HEK293 (cell line): ENCODE data around the gene VPREB1.

Source experiments
- CTCF ChIA-PET: fragments of 350-600 bp; formaldehyde crosslinking; extraction: SDS; loops from one replicate; lab custom pipeline; 2021; ENCODE audit warnings: antibody characterized with exemption; lab: Yijun Ruan, JAX
- POLR2A ChIA-PET: fragments of 300-600 bp; formaldehyde crosslinking; extraction: SDS; loops from one replicate; lab custom pipeline; 2020; ENCODE audit warnings: antibody characterized with exemption, inconsistent platforms; lab: Yijun Ruan, JAX
- H3K27ac ChIP-seq: fragments of 200-500 bp; sonication (Bioruptor generic); 2 replicates; pipeline ENCODE4 v1.5.1; 2014; ENCODE audit warnings: low read depth, low read length, control low read depth, inconsistent platforms; ENCODE audit errors: extremely low read depth
- H3K36me3 ChIP-seq, 2 experiments: fragments of 200-500 bp in 1 of 2; sonication (Bioruptor generic) in 1 of 2; 1 replicate in 1 of 2; 2 replicates in 1 of 2; pipeline ENCODE4 v1.5.1; 2014 to 2017; ENCODE audit warnings: inconsistent platforms in 2 of 2, low read length in 2 of 2; ENCODE audit not compliant: control insufficient read depth in 2 of 2, insufficient read depth in 1 of 2
- H3K4me1 ChIP-seq: fragments of 200-500 bp; sonication (Bioruptor generic); 2 replicates; pipeline ENCODE4 v1.5.1; 2014; ENCODE audit warnings: mild to moderate bottlenecking, low read length, inconsistent platforms; ENCODE audit not compliant: control insufficient read depth, insufficient read depth
- H3K4me3 ChIP-seq: 2 replicates; pipeline ENCODE4 v1.5.1; 2011; ENCODE audit warnings: low read depth, mild to moderate bottlenecking, control low read depth, low read length, moderate library complexity
- H3K9me3 ChIP-seq: fragments of 200-500 bp; sonication (Bioruptor generic); 2 replicates; pipeline ENCODE4 v1.5.1; 2014; ENCODE audit warnings: low read depth, low read length, inconsistent platforms; ENCODE audit not compliant: control insufficient read depth, insufficient read depth
- HOXA7 ChIP-seq: sonication (generic); formaldehyde crosslinking; IDR thresholded peaks from 2 replicates; pipeline ENCODE4 v1.8.1; 2022; ENCODE audit warnings: missing genetic modification reagents, borderline replicate concordance
- HOXC10 ChIP-seq: sonication (generic); formaldehyde crosslinking; IDR thresholded peaks from 2 replicates; pipeline ENCODE4 v1.8.1; 2023; ENCODE audit warnings: mild to moderate bottlenecking, missing genetic modification reagents
- KLF7 ChIP-seq: fragments of 450-650 bp; formaldehyde crosslinking; IDR thresholded peaks from 2 replicates; pipeline ENCODE4 v1.5.1; 2016; ENCODE audit warnings: missing biosample characterization, missing genetic modification characterization, borderline replicate concordance
- SALL2 ChIP-seq: fragments of 450-650 bp; formaldehyde crosslinking; IDR thresholded peaks from 2 replicates; pipeline ENCODE4 v1.5.0; 2017; ENCODE audit warnings: missing biosample characterization, mild to moderate bottlenecking, missing genetic modification characterization, borderline replicate concordance
- SP7 ChIP-seq: fragments of 450-650 bp; formaldehyde crosslinking; IDR thresholded peaks from 2 replicates; pipeline ENCODE4 v1.5.1; 2016; ENCODE audit warnings: missing biosample characterization, missing genetic modification characterization
- TCF7L2 ChIP-seq: IDR thresholded peaks from 2 replicates; pipeline ENCODE4 v1.6.1; 2011; ENCODE audit warnings: low read depth, mild to moderate bottlenecking, inconsistent platforms, low read length, moderate library complexity, borderline replicate concordance
- ZBTB8A ChIP-seq: fragments of 450-650 bp; formaldehyde crosslinking; IDR thresholded peaks from 2 replicates; pipeline ENCODE4 v1.5.1; 2016; ENCODE audit warnings: missing biosample characterization, missing genetic modification characterization
- ZNF140 ChIP-seq: fragments of 450-650 bp; formaldehyde crosslinking; IDR thresholded peaks from 2 replicates; pipeline ENCODE4 v1.5.1; 2016; ENCODE audit warnings: missing biosample characterization, missing genetic modification characterization
- ZNF169 ChIP-seq: fragments of 450-650 bp; formaldehyde crosslinking; IDR thresholded peaks from 2 replicates; pipeline ENCODE4 v1.5.1; 2016; ENCODE audit warnings: missing biosample characterization, missing genetic modification characterization
- ZNF2 ChIP-seq: fragments of 450-650 bp; formaldehyde crosslinking; IDR thresholded peaks from 2 replicates; pipeline ENCODE4 v1.5.1; 2016; ENCODE audit warnings: missing biosample characterization, missing genetic modification characterization
- ZNF214 ChIP-seq: fragments of 450-650 bp; formaldehyde crosslinking; IDR thresholded peaks from 2 replicates; pipeline ENCODE4 v1.5.1; 2017; ENCODE audit warnings: missing biosample characterization, mild to moderate bottlenecking, missing genetic modification characterization, borderline replicate concordance
- ZNF248 ChIP-seq: fragments of 450-650 bp; formaldehyde crosslinking; IDR thresholded peaks from 2 replicates; pipeline ENCODE4 v1.5.1; 2017; ENCODE audit warnings: missing biosample characterization, missing genetic modification characterization
- ZNF302 ChIP-seq: fragments of 450-650 bp; formaldehyde crosslinking; IDR thresholded peaks from 2 replicates; pipeline ENCODE4 v1.5.1; 2016; ENCODE audit warnings: missing biosample characterization, missing genetic modification characterization, low read depth
- ZNF416 ChIP-seq: fragments of 450-650 bp; formaldehyde crosslinking; IDR thresholded peaks from 2 replicates; pipeline ENCODE4 v1.5.1; 2016; ENCODE audit warnings: missing biosample characterization, missing genetic modification characterization
- ZNF514 ChIP-seq: fragments of 450-650 bp; formaldehyde crosslinking; IDR thresholded peaks from 2 replicates; pipeline ENCODE4 v1.5.1; 2016; ENCODE audit warnings: missing biosample characterization, missing genetic modification characterization
- ZNF623 ChIP-seq: fragments of 450-650 bp; formaldehyde crosslinking; IDR thresholded peaks from 2 replicates; pipeline ENCODE4 v1.5.1; 2016; ENCODE audit warnings: missing biosample characterization, missing genetic modification characterization
- ZNF664 ChIP-seq: fragments of 450-650 bp; formaldehyde crosslinking; IDR thresholded peaks from 2 replicates; pipeline ENCODE4 v1.5.1; 2016; ENCODE audit warnings: missing biosample characterization, missing genetic modification characterization
- TF ChIP-seq, protein P1 (sequence below): fragments of 450-650 bp; formaldehyde crosslinking; IDR thresholded peaks from 2 replicates; pipeline ENCODE4 v1.5.1; 2016; ENCODE audit warnings: missing biosample characterization, missing genetic modification characterization, low read depth
- TF ChIP-seq, protein P2 (sequence below): fragments of 450-650 bp; formaldehyde crosslinking; IDR thresholded peaks from 2 replicates; pipeline ENCODE4 v1.5.1; 2016; ENCODE audit warnings: missing biosample characterization, missing genetic modification characterization
- TF ChIP-seq, protein P3 (sequence below): fragments of 450-650 bp; formaldehyde crosslinking; IDR thresholded peaks from 2 replicates; pipeline ENCODE4 v1.5.1; 2016; ENCODE audit warnings: missing biosample characterization, missing genetic modification characterization
- TF ChIP-seq, protein P4 (sequence below): fragments of 450-650 bp; formaldehyde crosslinking; IDR thresholded peaks from 2 replicates; pipeline ENCODE4 v1.5.1; 2017; ENCODE audit warnings: missing biosample characterization, missing genetic modification characterization
- TF ChIP-seq, protein P5 (sequence below): fragments of 450-650 bp; formaldehyde crosslinking; IDR thresholded peaks from 2 replicates; pipeline ENCODE4 v1.5.1; 2016; ENCODE audit warnings: missing biosample characterization, missing genetic modification characterization
- TF ChIP-seq, protein P6 (sequence below): fragments of 450-650 bp; formaldehyde crosslinking; IDR thresholded peaks from 2 replicates; pipeline ENCODE4 v1.5.1; 2016; ENCODE audit warnings: missing biosample characterization, missing genetic modification characterization

Gene VPREB1

DNA sequence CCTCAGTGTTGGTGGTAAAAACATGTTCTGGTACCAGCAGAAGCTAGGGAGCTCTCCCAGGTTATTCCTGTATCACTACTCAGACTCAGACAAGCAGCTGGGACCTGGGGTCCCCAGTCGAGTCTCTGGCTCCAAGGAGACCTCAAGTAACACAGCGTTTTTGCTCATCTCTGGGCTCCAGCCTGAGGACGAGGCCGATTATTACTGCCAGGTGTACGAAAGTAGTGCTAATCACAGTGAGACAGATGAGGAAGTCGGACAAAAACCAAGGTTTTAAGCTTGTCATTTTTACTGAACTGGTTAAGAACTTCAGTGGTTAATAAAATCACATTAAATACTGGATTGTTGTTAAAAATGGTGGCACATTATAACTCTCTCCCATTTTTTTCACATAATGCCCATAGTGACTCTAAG lies 42.6 kb upstream of the VPREB1 start (continued):
- TF ChIP-seq, protein P1, sequence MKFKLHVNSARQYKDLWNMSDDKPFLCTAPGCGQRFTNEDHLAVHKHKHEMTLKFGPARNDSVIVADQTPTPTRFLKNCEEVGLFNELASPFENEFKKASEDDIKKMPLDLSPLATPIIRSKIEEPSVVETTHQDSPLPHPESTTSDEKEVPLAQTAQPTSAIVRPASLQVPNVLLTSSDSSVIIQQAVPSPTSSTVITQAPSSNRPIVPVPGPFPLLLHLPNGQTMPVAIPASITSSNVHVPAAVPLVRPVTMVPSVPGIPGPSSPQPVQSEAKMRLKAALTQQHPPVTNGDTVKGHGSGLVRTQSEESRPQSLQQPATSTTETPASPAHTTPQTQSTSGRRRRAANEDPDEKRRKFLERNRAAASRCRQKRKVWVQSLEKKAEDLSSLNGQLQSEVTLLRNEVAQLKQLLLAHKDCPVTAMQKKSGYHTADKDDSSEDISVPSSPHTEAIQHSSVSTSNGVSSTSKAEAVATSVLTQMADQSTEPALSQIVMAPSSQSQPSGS (tag by site-specific recombination): no peak
- TF ChIP-seq HOXC10: no peak
- TF ChIP-seq, protein P2, sequence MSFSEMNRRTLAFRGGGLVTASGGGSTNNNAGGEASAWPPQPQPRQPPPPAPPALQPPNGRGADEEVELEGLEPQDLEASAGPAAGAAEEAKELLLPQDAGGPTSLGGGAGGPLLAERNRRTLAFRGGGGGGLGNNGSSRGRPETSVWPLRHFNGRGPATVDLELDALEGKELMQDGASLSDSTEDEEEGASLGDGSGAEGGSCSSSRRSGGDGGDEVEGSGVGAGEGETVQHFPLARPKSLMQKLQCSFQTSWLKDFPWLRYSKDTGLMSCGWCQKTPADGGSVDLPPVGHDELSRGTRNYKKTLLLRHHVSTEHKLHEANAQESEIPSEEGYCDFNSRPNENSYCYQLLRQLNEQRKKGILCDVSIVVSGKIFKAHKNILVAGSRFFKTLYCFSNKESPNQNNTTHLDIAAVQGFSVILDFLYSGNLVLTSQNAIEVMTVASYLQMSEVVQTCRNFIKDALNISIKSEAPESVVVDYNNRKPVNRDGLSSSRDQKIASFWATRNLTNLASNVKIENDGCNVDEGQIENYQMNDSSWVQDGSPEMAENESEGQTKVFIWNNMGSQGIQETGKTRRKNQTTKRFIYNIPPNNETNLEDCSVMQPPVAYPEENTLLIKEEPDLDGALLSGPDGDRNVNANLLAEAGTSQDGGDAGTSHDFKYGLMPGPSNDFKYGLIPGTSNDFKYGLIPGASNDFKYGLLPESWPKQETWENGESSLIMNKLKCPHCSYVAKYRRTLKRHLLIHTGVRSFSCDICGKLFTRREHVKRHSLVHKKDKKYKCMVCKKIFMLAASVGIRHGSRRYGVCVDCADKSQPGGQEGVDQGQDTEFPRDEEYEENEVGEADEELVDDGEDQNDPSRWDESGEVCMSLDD: no peak
- TF ChIP-seq ZNF514 (tag by site-specific recombination): no peak
- TF ChIP-seq HOXA7 (CRISPR knock-in tag): no peak
- TF ChIP-seq ZNF416: no peak
- no peak for TF ChIP-seq SP7 (tag by site-specific recombination)
- TF ChIP-seq ZNF623: no peak

DNA sequence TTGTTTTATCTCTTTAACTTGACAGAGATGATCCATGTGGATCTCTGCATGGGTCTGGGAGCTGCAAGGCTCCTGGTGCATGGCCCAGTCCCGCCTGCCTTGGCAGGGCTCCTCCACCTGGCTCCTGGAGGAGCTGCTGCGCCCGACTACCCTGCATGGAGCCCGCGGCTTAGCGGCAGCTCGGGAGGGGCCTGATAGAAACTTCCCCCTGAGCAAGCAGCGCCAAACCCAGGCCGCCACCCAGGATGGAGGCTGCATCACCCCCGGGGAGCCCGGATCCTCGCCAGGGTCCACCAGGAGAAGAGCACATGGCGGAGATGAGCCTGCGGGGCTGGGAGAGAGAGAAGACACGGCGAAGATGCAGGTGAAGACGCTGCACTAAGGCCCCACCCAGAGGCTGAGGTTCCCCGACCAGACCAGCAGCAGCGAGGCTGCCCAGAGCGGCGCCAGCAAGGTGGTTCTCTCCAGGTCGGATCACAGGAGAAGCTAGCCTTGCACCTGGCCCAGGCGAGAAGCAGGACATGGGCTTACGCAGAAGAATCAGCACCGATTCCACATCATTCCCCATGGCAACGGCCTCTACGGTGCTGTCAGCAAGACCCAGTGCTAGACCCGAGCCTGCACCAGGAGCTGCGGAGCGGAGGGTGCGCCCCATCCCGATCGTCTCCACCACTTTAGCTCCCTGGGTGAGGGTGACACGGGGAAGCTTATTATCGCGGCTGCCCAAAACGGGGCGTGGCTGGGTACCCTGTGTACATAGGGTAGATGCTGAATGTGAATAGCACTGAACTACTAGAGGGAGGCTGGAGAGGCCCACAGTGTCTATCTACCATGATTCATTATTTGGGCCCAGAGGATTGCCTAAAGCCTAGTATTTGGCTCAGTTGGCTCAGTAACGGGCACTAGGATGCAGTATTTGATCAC lies 41.3 kb upstream of the VPREB1 start:
- POLR2A ChIA-PET: no interaction called here
- Histone ChIP-seq H3K4me1 (no peaks in the 10 kb centered on the region), H3K9me3 (no peaks in the 10 kb centered on the region)

More for the DNA sequence above, 41.3 kb upstream of the VPREB1 start:
- CTCF ChIA-PET: interaction anchor here (0.6 to 5.8 kb wide), 11 partner anchors 7 to 269 kb away, joined by 3 to 75 read pairs (median 4); no protein-coding TSS in a partner anchor
- Histone ChIP-seq H3K36me3 (no peaks in the 10 kb centered on the region), H3K4me3 (no peak overlapping the region), H3K27ac (no peak overlapping the region)
- TF ChIP-seq SALL2 (tag by site-specific recombination): no peak
- no peak for TF ChIP-seq TCF7L2
- no peak for TF ChIP-seq ZNF2 (tag by site-specific recombination)
- TF ChIP-seq ZNF664 (tag by site-specific recombination): no peak
- no peak for TF ChIP-seq ZNF416
- no peak for TF ChIP-seq ZNF140 (tag by site-specific recombination)
- TF ChIP-seq, protein P3, sequence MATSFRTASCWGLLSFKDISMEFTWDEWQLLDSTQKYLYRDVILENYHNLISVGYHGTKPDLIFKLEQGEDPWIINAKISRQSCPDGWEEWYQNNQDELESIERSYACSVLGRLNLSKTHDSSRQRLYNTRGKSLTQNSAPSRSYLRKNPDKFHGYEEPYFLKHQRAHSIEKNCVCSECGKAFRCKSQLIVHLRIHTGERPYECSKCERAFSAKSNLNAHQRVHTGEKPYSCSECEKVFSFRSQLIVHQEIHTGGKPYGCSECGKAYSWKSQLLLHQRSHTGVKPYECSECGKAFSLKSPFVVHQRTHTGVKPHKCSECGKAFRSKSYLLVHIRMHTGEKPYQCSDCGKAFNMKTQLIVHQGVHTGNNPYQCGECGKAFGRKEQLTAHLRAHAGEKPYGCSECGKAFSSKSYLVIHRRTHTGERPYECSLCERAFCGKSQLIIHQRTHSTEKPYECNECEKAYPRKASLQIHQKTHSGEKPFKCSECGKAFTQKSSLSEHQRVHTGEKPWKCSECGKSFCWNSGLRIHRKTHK (tag by site-specific recombination): no peak
- no peak for TF ChIP-seq ZNF302 (tag by site-specific recombination)
- TF ChIP-seq ZNF248: no peak
- TF ChIP-seq ZNF214: no peak
- TF ChIP-seq ZBTB8A: no peak
- no peak for TF ChIP-seq KLF7 (tag by site-specific recombination)
- TF ChIP-seq, protein P4, sequence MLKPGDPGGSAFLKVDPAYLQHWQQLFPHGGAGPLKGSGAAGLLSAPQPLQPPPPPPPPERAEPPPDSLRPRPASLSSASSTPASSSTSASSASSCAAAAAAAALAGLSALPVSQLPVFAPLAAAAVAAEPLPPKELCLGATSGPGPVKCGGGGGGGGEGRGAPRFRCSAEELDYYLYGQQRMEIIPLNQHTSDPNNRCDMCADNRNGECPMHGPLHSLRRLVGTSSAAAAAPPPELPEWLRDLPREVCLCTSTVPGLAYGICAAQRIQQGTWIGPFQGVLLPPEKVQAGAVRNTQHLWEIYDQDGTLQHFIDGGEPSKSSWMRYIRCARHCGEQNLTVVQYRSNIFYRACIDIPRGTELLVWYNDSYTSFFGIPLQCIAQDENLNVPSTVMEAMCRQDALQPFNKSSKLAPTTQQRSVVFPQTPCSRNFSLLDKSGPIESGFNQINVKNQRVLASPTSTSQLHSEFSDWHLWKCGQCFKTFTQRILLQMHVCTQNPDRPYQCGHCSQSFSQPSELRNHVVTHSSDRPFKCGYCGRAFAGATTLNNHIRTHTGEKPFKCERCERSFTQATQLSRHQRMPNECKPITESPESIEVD (tag by site-specific recombination): no peak
- TF ChIP-seq, protein P5, sequence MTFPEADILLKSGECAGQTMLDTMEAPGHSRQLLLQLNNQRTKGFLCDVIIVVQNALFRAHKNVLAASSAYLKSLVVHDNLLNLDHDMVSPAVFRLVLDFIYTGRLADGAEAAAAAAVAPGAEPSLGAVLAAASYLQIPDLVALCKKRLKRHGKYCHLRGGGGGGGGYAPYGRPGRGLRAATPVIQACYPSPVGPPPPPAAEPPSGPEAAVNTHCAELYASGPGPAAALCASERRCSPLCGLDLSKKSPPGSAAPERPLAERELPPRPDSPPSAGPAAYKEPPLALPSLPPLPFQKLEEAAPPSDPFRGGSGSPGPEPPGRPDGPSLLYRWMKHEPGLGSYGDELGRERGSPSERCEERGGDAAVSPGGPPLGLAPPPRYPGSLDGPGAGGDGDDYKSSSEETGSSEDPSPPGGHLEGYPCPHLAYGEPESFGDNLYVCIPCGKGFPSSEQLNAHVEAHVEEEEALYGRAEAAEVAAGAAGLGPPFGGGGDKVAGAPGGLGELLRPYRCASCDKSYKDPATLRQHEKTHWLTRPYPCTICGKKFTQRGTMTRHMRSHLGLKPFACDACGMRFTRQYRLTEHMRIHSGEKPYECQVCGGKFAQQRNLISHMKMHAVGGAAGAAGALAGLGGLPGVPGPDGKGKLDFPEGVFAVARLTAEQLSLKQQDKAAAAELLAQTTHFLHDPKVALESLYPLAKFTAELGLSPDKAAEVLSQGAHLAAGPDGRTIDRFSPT (tag by site-specific recombination): no peak
- no peak for TF ChIP-seq ZNF169 (tag by site-specific recombination)
- TF ChIP-seq, protein P1 (tag by site-specific recombination): no peak
- TF ChIP-seq, protein P6, sequence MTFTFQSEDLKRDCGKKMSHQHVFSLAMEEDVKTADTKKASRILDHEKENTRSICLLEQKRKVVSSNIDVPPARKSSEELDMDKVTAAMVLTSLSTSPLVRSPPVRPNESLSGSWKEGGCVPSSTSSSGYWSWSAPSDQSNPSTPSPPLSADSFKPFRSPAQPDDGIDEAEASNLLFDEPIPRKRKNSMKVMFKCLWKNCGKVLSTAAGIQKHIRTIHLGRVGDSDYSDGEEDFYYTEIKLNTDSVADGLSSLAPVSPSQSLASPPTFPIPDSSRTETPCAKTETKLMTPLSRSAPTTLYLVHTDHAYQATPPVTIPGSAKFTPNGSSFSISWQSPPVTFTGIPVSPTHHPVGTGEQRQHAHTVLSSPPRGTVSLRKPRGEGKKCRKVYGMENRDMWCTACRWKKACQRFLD (tag by site-specific recombination): no peak
